H1 (cell line): ENCODE measurements around the gene ALDH1A2.

Experiments used
- EGR1 ChIP-seq: IDR thresholded peaks from 2 replicates; pipeline ENCODE4 v1.6.1; 2011; ENCODE audit warnings: low read depth, low read length, borderline replicate concordance
- POLR2AphosphoS5 ChIP-seq: IDR thresholded peaks from 2 replicates; pipeline ENCODE4 v1.6.1; 2011; ENCODE audit warnings: low read depth, low read length
- RXRA ChIP-seq: IDR thresholded peaks from 2 replicates; pipeline ENCODE4 v1.6.1; 2011; ENCODE audit warnings: low read depth, mild to moderate bottlenecking, low read length, moderate library complexity; ENCODE audit not compliant: insufficient read depth
- TAF1 ChIP-seq: IDR thresholded peaks from 2 replicates; pipeline ENCODE4 v1.6.1; 2011; ENCODE audit warnings: mild to moderate bottlenecking, low read depth, low read length
- TF ChIP-seq, protein P1 (sequence below), 3 experiments: IDR thresholded peaks; 1 replicate in 2 of 3; 2 replicates in 1 of 3; pipeline versions ENCODE4 v1.5.1 to v1.6.1; 2011; ENCODE audit warnings: low read length in 3 of 3, mild to moderate bottlenecking in 3 of 3, inconsistent platforms in 2 of 3, low read depth in 1 of 3, moderate library complexity in 1 of 3; ENCODE audit not compliant: insufficient read depth in 1 of 3; ENCODE audit errors: control extremely low read depth in 1 of 3

DNA sequence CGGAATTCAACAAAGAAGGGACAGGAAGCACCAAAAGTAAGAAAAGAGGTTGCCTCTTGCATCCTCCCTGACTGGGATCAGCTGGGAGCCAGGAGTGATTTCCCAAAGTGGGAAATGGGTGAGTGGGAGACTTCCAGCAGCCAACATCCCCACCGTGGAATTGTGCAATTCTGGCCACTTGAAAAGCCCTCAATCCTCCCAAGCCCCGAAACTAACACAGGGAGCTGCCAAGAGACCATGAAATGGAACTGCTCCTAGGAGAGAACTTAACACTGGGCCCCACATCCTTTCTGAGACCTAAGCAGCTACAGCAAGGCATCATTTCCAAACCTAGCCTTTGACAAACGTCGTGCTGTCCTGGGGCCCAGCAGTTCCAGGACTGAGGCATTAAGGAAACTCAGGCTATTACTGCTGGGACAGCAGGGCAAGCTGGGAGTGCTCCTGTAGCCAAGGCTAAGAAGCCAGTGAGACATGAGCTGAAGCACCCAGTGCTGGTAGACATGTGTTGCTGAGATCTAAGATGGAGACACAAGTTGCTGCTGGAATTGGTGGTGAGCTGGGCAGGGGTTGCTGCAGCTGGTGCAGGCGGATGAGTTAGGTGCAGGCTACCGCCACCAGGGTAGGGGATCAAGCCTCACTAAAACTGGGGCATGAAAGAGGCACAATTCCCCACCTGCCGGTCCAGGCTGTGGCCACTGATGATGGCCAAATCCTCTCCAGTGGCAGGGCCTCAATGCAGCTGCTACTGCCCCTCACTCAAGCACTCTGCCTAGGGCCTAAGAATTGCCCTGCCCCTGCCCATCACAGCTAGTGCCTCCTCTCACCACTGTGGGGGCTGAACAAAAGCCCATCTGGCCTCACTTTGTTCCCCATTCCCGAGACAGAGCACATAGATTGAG lies 43.9 kb downstream of the ALDH1A2 start:
- TF ChIP-seq, protein P1, sequence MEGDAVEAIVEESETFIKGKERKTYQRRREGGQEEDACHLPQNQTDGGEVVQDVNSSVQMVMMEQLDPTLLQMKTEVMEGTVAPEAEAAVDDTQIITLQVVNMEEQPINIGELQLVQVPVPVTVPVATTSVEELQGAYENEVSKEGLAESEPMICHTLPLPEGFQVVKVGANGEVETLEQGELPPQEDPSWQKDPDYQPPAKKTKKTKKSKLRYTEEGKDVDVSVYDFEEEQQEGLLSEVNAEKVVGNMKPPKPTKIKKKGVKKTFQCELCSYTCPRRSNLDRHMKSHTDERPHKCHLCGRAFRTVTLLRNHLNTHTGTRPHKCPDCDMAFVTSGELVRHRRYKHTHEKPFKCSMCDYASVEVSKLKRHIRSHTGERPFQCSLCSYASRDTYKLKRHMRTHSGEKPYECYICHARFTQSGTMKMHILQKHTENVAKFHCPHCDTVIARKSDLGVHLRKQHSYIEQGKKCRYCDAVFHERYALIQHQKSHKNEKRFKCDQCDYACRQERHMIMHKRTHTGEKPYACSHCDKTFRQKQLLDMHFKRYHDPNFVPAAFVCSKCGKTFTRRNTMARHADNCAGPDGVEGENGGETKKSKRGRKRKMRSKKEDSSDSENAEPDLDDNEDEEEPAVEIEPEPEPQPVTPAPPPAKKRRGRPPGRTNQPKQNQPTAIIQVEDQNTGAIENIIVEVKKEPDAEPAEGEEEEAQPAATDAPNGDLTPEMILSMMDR (IDR thresholded peaks at IDR 0.05; ENCODE audit: control extremely low read depth in 1 of 3, insufficient read depth in 1 of 3, low read depth in 1 of 3, low read length in 3 of 3), result no peak
- TF ChIP-seq TAF1, result no peak
- TF ChIP-seq EGR1, result no peak
- no peak for TF ChIP-seq RXRA
- no peak for TF ChIP-seq POLR2AphosphoS5
